Right renal pelvis (tissue), 4 donors: Measurements from ENCODE around the gene TMEM234. TPM values are rescaled to one million over a fixed set of nuclear protein-coding genes. Genes with fewer than 3 reads are reported as not detected.
A peak's percentile ranks its signal among the peaks of the same experiment; 100 is the strongest.

Experiments
- DNase-seq, 4 donors: peaks; one replicate each; pipeline ENCODE4 v3.0.0-alpha.2; 2013; ENCODE audit warnings: low read depth in 4 of 4, low spot score in 3 of 4, missing footprints in 1 of 4
- polyA plus RNA-seq, 4 donors: library from polyadenylated mRNA; unstranded; fragments of 120-200 nt; gene quantifications; one replicate each; pipeline ENCODE4 v1.2.1, GENCODE V29; 2013; ENCODE audit not compliant: insufficient read length in 4 of 4

TMEM234 gene
- polyA plus RNA-seq, 4 donors = 21.0 to 24.4 (median 23.3) TPM

GRCh38 chr1:32240140-32240951 lies 18.2 kb upstream of the TMEM234 start:
- peak in 1 of 4 donors; percentile 65 for DNase-seq

- DNase-seq = no peak
Observed at GRCh38 chr1:32239790-32240139, 17.6 kb upstream of the TMEM234 start.

GRCh38 chr1:32239337-32239736 lies 17.2 kb upstream of the TMEM234 start:
- DNase-seq = no peak

GRCh38 chr1:32234792-32235191 lies 12.6 kb upstream of the TMEM234 start:
- no peak for DNase-seq

GRCh38 chr1:32232558-32233304 lies 10.6 kb upstream of the TMEM234 start:
- DNase-seq = no peak

- DNase-seq = no peak
Observed at GRCh38 chr1:32231843-32232432, 9.8 kb upstream of the TMEM234 start.

GRCh38 chr1:32228771-32229170 lies 6.6 kb upstream of the TMEM234 start:
- no peak for DNase-seq

GRCh38 chr1:32224285-32224684 lies 2.1 kb upstream of the TMEM234 start:
- DNase-seq = no peak

GRCh38 chr1:32223683-32224082 lies 1.5 kb upstream of the TMEM234 start:
- DNase-seq = no peak

GRCh38 chr1:32221581-32221979 lies 573 bp downstream of the TMEM234 start:
- no peak for DNase-seq

- no peak for DNase-seq
Observed at GRCh38 chr1:32220746-32221580, 1.2 kb downstream of the TMEM234 start.

- no peak for DNase-seq
Observed at GRCh38 chr1:32219022-32219421, 3.1 kb downstream of the TMEM234 start.

- no peak for DNase-seq
Observed at GRCh38 chr1:32216566-32216965, 5.6 kb downstream of the TMEM234 start.

- DNase-seq = no peak
Observed at GRCh38 chr1:32215629-32216480, 6.3 kb downstream of the TMEM234 start.

GRCh38 chr1:32208891-32209328 lies 13.2 kb downstream of the TMEM234 start, which contains the start of gene DCDC2B:
TSS of gene DCDC2B (plus strand) at chr1:32209089. CDS start at chr1:32209094, 5 bp downstream.
- no peak for DNase-seq

GRCh38 chr1:32208469-32208868 lies 13.7 kb downstream of the TMEM234 start:
- DNase-seq = no peak

GRCh38 chr1:32205401-32206370 lies 16.5 kb downstream of the TMEM234 start, which contains the start of gene IQCC:
TSS of gene IQCC (plus strand) at chr1:32205671. CDS start at chr1:32205682, 11 bp downstream.
- peak; percentile 74 to 87 (median 82) for DNase-seq

GRCh38 chr1:32204943-32205361 lies 17.2 kb downstream of the TMEM234 start:
- no peak for DNase-seq
